GM12878 (cell line): ENCODE data around the gene ZNF22. TPM values are rescaled to one million over a fixed set of nuclear protein-coding genes. Genes with fewer than 3 reads are reported as not detected.

Source experiments
- BACH1 ChIP-seq: fragments of 450-650 bp; IDR thresholded peaks from 2 replicates; pipeline ENCODE4 v1.6.1; 2017; ENCODE audit warnings: mild to moderate bottlenecking, borderline replicate concordance
- BHLHE40 ChIP-seq, 2 experiments: fragments of 450-650 bp in 1 of 2; IDR thresholded peaks; 2 replicates each; pipeline ENCODE4 v1.6.1; 2011 to 2017; ENCODE audit warnings: low read depth in 2 of 2, borderline replicate concordance in 1 of 2, improper control_type of control experiment in 1 of 2, low read length in 1 of 2, mild to moderate bottlenecking in 1 of 2
- BMI1 ChIP-seq: fragments of 450-650 bp; IDR thresholded peaks from 2 replicates; pipeline ENCODE4 v1.6.1; 2016; ENCODE audit warnings: mild to moderate bottlenecking, moderate library complexity, borderline replicate concordance
- CBX5 ChIP-seq: sonication (generic); IDR thresholded peaks from 2 replicates; pipeline ENCODE4 v1.6.1; 2016; ENCODE audit warnings: low read depth, moderate library complexity, mild to moderate bottlenecking, inconsistent platforms
- CHD1 ChIP-seq: IDR thresholded peaks from 2 replicates; pipeline ENCODE4 v1.6.1; 2012; ENCODE audit warnings: low read depth, low read length, improper control_type of control experiment
- CHD2 ChIP-seq: IDR thresholded peaks from 2 replicates; pipeline ENCODE4 v1.6.1; 2011; ENCODE audit warnings: low read depth, low read length, improper control_type of control experiment, borderline replicate concordance
- CREB1 ChIP-seq: IDR thresholded peaks from 2 replicates; pipeline ENCODE4 v1.6.1; 2012; ENCODE audit warnings: low read depth, mild to moderate bottlenecking, inconsistent platforms
- HCFC1 ChIP-seq: fragments of 150-350 bp; IDR thresholded peaks from 2 replicates; pipeline ENCODE4 v1.6.1; 2014; ENCODE audit warnings: low read length
- HDAC2 ChIP-seq: fragments of 200-600 bp; sonication (generic); IDR thresholded peaks from 2 replicates; pipeline ENCODE4 v1.6.1; 2017
- NFYA ChIP-seq: IDR thresholded peaks from 2 replicates; pipeline ENCODE4 v1.6.1; 2011; ENCODE audit warnings: low read depth, mild to moderate bottlenecking, low read length, improper control_type of control experiment, borderline replicate concordance
- NR2F1 ChIP-seq: fragments of 450-650 bp; conservative IDR thresholded peaks from 2 replicates; pipeline ENCODE4 v1.6.1; 2017; ENCODE audit warnings: mild to moderate bottlenecking
- SMAD5 ChIP-seq: IDR thresholded peaks from 2 replicates; pipeline ENCODE4 v1.6.1; 2016; ENCODE audit warnings: antibody characterized with exemption, low read depth
- SPI1 ChIP-seq: IDR thresholded peaks from 2 replicates; pipeline ENCODE4 v1.6.1; 2011; ENCODE audit warnings: low read depth, mild to moderate bottlenecking, low read length, moderate library complexity, borderline replicate concordance; ENCODE audit not compliant: insufficient read depth
- SREBF1 ChIP-seq: IDR thresholded peaks from 2 replicates; pipeline ENCODE4 v1.6.1; 2012; ENCODE audit warnings: mild to moderate bottlenecking, low read length
- ZNF24 ChIP-seq: fragments of 450-650 bp; IDR thresholded peaks from 2 replicates; pipeline ENCODE4 v1.6.1; 2017; ENCODE audit warnings: antibody characterized with exemption, mild to moderate bottlenecking
- ZNF384 ChIP-seq: IDR thresholded peaks from 2 replicates; pipeline ENCODE4 v1.6.1; 2012; ENCODE audit warnings: low read depth, mild to moderate bottlenecking, low read length, improper control_type of control experiment, borderline replicate concordance
- polyA plus RNA-seq, 11 experiments: library from polyadenylated mRNA; depleted of rRNA in 4 of 11; unstranded in 6 of 11; stranded (reverse) in 5 of 11; fragments of >200 nt; fragmentation: Nextera tagmentation in 4 of 11; fragmentation: Illumina TruSeq in 1 of 11; extraction: Ambion mirVana in 4 of 11; extraction: Trizol in 1 of 11; gene quantifications; 1 replicate in 1 of 11; 2 replicates in 10 of 11; pipeline versions ENCODE4 v1.2.1 to v1.2.3, GENCODE V29; 2011 to 2016; ENCODE audit warnings: inconsistent platforms in 2 of 11, missing spikeins in 2 of 11, low read depth in 1 of 11
- total RNA-seq, 4 experiments: library from RNA; depleted of rRNA in 3 of 4; stranded (reverse); fragments of >200 nt in 3 of 4; fragmentation: Illumina TruSeq in 1 of 4; extraction: Trizol in 1 of 4; gene quantifications; 2 replicates each; pipeline versions ENCODE4 v1.2.1 to v1.2.3, GENCODE V29; 2013 to 2021
- TF ChIP-seq, protein P1 (sequence below): fragments of 450-650 bp; formaldehyde crosslinking; IDR thresholded peaks from 2 replicates; pipeline ENCODE4 v1.4.0; 2020; ENCODE audit warnings: mild to moderate bottlenecking, moderate library complexity
- TF ChIP-seq, protein P2 (sequence below): fragments of 450-650 bp; IDR thresholded peaks from 2 replicates; pipeline ENCODE4 v1.6.1; 2016; ENCODE audit warnings: mild to moderate bottlenecking
- TF ChIP-seq, protein P3 (sequence below): fragments of 450-650 bp; conservative IDR thresholded peaks from 2 replicates; pipeline ENCODE4 v1.6.1; 2017; ENCODE audit warnings: mild to moderate bottlenecking, moderate library complexity
- TF ChIP-seq, protein P4 (sequence below): IDR thresholded peaks from 2 replicates; pipeline ENCODE4 v1.6.1; 2012; ENCODE audit warnings: improper control_type of control experiment, low read depth, low read length; ENCODE audit not compliant: insufficient replicate concordance

ZNF22 gene
- total and polyA plus RNA-seq, 10 of the 15 experiments (the other 5 are each of a cell fraction or from before 2014, with no cell fraction given), result 31.1 to 74.4 (median 43.8) TPM

DNA sequence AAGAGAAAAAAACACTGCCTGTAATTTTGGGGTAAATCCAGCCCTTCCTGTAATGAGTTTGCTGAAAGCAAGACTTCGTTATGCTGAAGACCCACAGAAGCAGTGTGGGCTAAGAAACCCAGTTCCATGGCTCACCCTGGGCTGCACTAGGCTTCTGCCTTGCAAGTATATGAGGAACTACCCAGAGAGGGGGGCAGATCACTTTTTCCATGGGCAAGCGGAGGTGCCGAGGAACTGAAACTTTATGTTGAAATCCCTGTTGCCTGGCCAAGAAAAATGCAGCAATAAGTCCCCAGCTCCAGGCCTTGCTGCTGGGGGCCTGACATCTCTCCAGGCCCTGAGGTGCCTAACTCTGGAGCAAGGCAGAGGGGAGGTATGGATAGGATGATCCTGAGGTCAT is 32.6 kb upstream of the ZNF22 start (continued):
- TF ChIP-seq BHLHE40 (IDR thresholded peaks at IDR 0.05; ENCODE audit: borderline replicate concordance in 1 of 2, low read depth in 2 of 2, low read length in 1 of 2), result no peak
- no peak for TF ChIP-seq NFYA
- TF ChIP-seq, protein P1, sequence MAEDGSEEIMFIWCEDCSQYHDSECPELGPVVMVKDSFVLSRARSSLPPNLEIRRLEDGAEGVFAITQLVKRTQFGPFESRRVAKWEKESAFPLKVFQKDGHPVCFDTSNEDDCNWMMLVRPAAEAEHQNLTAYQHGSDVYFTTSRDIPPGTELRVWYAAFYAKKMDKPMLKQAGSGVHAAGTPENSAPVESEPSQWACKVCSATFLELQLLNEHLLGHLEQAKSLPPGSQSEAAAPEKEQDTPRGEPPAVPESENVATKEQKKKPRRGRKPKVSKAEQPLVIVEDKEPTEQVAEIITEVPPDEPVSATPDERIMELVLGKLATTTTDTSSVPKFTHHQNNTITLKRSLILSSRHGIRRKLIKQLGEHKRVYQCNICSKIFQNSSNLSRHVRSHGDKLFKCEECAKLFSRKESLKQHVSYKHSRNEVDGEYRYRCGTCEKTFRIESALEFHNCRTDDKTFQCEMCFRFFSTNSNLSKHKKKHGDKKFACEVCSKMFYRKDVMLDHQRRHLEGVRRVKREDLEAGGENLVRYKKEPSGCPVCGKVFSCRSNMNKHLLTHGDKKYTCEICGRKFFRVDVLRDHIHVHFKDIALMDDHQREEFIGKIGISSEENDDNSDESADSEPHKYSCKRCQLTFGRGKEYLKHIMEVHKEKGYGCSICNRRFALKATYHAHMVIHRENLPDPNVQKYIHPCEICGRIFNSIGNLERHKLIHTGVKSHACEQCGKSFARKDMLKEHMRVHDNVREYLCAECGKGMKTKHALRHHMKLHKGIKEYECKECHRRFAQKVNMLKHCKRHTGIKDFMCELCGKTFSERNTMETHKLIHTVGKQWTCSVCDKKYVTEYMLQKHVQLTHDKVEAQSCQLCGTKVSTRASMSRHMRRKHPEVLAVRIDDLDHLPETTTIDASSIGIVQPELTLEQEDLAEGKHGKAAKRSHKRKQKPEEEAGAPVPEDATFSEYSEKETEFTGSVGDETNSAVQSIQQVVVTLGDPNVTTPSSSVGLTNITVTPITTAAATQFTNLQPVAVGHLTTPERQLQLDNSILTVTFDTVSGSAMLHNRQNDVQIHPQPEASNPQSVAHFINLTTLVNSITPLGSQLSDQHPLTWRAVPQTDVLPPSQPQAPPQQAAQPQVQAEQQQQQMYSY (CRISPR knock-in tag), result no peak
- no peak; the same call in 1 of the 2 replicates for TF ChIP-seq BACH1
- TF ChIP-seq HCFC1, result no peak
- TF ChIP-seq, protein P2, sequence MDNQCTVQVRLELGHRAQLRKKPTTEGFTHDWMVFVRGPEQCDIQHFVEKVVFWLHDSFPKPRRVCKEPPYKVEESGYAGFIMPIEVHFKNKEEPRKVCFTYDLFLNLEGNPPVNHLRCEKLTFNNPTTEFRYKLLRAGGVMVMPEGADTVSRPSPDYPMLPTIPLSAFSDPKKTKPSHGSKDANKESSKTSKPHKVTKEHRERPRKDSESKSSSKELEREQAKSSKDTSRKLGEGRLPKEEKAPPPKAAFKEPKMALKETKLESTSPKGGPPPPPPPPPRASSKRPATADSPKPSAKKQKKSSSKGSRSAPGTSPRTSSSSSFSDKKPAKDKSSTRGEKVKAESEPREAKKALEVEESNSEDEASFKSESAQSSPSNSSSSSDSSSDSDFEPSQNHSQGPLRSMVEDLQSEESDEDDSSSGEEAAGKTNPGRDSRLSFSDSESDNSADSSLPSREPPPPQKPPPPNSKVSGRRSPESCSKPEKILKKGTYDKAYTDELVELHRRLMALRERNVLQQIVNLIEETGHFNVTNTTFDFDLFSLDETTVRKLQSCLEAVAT, result no peak
- no peak for TF ChIP-seq CHD2
- TF ChIP-seq ZNF24, result no peak
- TF ChIP-seq, protein P3, sequence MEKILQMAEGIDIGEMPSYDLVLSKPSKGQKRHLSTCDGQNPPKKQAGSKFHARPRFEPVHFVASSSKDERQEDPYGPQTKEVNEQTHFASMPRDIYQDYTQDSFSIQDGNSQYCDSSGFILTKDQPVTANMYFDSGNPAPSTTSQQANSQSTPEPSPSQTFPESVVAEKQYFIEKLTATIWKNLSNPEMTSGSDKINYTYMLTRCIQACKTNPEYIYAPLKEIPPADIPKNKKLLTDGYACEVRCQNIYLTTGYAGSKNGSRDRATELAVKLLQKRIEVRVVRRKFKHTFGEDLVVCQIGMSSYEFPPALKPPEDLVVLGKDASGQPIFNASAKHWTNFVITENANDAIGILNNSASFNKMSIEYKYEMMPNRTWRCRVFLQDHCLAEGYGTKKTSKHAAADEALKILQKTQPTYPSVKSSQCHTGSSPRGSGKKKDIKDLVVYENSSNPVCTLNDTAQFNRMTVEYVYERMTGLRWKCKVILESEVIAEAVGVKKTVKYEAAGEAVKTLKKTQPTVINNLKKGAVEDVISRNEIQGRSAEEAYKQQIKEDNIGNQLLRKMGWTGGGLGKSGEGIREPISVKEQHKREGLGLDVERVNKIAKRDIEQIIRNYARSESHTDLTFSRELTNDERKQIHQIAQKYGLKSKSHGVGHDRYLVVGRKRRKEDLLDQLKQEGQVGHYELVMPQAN, result no peak
- TF ChIP-seq SPI1, result peak; percentile 83
- no peak for TF ChIP-seq CHD1
- no peak for TF ChIP-seq CBX5
- TF ChIP-seq SMAD5, result no peak
- TF ChIP-seq, protein P4, sequence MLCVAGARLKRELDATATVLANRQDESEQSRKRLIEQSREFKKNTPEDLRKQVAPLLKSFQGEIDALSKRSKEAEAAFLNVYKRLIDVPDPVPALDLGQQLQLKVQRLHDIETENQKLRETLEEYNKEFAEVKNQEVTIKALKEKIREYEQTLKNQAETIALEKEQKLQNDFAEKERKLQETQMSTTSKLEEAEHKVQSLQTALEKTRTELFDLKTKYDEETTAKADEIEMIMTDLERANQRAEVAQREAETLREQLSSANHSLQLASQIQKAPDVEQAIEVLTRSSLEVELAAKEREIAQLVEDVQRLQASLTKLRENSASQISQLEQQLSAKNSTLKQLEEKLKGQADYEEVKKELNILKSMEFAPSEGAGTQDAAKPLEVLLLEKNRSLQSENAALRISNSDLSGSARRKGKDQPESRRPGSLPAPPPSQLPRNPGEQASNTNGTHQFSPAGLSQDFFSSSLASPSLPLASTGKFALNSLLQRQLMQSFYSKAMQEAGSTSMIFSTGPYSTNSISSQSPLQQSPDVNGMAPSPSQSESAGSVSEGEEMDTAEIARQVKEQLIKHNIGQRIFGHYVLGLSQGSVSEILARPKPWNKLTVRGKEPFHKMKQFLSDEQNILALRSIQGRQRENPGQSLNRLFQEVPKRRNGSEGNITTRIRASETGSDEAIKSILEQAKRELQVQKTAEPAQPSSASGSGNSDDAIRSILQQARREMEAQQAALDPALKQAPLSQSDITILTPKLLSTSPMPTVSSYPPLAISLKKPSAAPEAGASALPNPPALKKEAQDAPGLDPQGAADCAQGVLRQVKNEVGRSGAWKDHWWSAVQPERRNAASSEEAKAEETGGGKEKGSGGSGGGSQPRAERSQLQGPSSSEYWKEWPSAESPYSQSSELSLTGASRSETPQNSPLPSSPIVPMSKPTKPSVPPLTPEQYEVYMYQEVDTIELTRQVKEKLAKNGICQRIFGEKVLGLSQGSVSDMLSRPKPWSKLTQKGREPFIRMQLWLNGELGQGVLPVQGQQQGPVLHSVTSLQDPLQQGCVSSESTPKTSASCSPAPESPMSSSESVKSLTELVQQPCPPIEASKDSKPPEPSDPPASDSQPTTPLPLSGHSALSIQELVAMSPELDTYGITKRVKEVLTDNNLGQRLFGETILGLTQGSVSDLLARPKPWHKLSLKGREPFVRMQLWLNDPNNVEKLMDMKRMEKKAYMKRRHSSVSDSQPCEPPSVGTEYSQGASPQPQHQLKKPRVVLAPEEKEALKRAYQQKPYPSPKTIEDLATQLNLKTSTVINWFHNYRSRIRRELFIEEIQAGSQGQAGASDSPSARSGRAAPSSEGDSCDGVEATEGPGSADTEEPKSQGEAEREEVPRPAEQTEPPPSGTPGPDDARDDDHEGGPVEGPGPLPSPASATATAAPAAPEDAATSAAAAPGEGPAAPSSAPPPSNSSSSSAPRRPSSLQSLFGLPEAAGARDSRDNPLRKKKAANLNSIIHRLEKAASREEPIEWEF, result no peak
- TF ChIP-seq BMI1, result no peak
- TF ChIP-seq SREBF1, result no peak
- no peak for TF ChIP-seq NR2F1
- TF ChIP-seq HDAC2, result no peak
- no peak for TF ChIP-seq CREB1
- TF ChIP-seq ZNF384, result no peak
